H9 (cell line): Measurements from ENCODE around the gene PC. TPM values are rescaled to one million over a fixed set of nuclear protein-coding genes. Genes with fewer than 3 reads are reported as not detected.

Experiments used
- DNase-seq: peaks from one replicate; pipeline ENCODE4 v3.0.0-alpha.2; 2017
- H2AFZ ChIP-seq: one replicate; pipeline ENCODE4 v1.6.1; 2013; ENCODE audit warnings: mild to moderate bottlenecking, low read length, control low read depth, moderate library complexity
- H2AK5ac ChIP-seq: 2 replicates; pipeline ENCODE4 v1.6.1; 2013; ENCODE audit warnings: low read length, control low read depth, mixed read lengths; ENCODE audit not compliant: insufficient read length
- H2BK120ac ChIP-seq: one replicate; pipeline ENCODE4 v1.6.1; 2013; ENCODE audit warnings: low read depth, mild to moderate bottlenecking, low read length, control low read depth, inconsistent platforms; ENCODE audit not compliant: poor library complexity, severe bottlenecking
- H2BK12ac ChIP-seq: 2 replicates; pipeline ENCODE4 v1.6.1; 2013; ENCODE audit warnings: low read length, control low read depth, mixed read lengths, low read depth; ENCODE audit not compliant: insufficient read length
- H2BK15ac ChIP-seq: 2 replicates; pipeline ENCODE4 v1.6.1; 2013; ENCODE audit warnings: low read depth, low read length, control low read depth
- H2BK20ac ChIP-seq: one replicate; pipeline ENCODE4 v1.6.1; 2013; ENCODE audit warnings: low read depth, mild to moderate bottlenecking, low read length, control low read depth, inconsistent platforms; ENCODE audit not compliant: poor library complexity, severe bottlenecking
- H2BK5ac ChIP-seq: 2 replicates; pipeline ENCODE4 v1.6.1; 2013; ENCODE audit warnings: low read length, control low read depth, mixed read lengths; ENCODE audit not compliant: insufficient read length
- H3K14ac ChIP-seq: 2 replicates; pipeline ENCODE4 v1.6.1; 2013; ENCODE audit warnings: low read length, control low read depth; ENCODE audit not compliant: insufficient read depth
- H3K18ac ChIP-seq: 2 replicates; pipeline ENCODE4 v1.6.1; 2013; ENCODE audit warnings: low read depth, mild to moderate bottlenecking, mixed read lengths, low read length, control low read depth; ENCODE audit not compliant: insufficient read length
- H3K23ac ChIP-seq: 2 replicates; pipeline ENCODE4 v1.6.1; 2013; ENCODE audit warnings: low read length, control low read depth, mixed read lengths, low read depth; ENCODE audit not compliant: insufficient read length
- H3K23me2 ChIP-seq: 2 replicates; pipeline ENCODE4 v1.6.1; 2013; ENCODE audit warnings: low read depth, mild to moderate bottlenecking, mixed read lengths, low read length, control low read depth; ENCODE audit not compliant: insufficient read length, poor library complexity, severe bottlenecking
- H3K27ac ChIP-seq: 2 replicates; pipeline ENCODE4 v1.5.1; 2013; ENCODE audit warnings: low read length, control low read depth, mixed read lengths, low read depth; ENCODE audit not compliant: insufficient read length
- H3K27me3 ChIP-seq: 2 replicates; pipeline ENCODE4 v1.6.1; 2013; ENCODE audit warnings: low read length, control low read depth, inconsistent platforms; ENCODE audit not compliant: insufficient read depth
- H3K4ac ChIP-seq: 2 replicates; pipeline ENCODE4 v1.6.1; 2013; ENCODE audit warnings: low read depth, mild to moderate bottlenecking, control low read depth, inconsistent platforms, low read length, moderate library complexity
- H3K4me1 ChIP-seq: 2 replicates; pipeline ENCODE4 v1.6.1; 2013; ENCODE audit warnings: low read length, control low read depth, inconsistent platforms; ENCODE audit not compliant: insufficient read depth
- H3K4me2 ChIP-seq: 2 replicates; pipeline ENCODE4 v1.6.1; 2013; ENCODE audit warnings: low read length, control low read depth, mixed read lengths; ENCODE audit not compliant: insufficient read length, insufficient read depth
- H3K56ac ChIP-seq: 2 replicates; pipeline ENCODE4 v1.6.1; 2013; ENCODE audit warnings: low read depth, mild to moderate bottlenecking, mixed read lengths, low read length, control low read depth; ENCODE audit not compliant: insufficient read length
- H3K79me1 ChIP-seq: 2 replicates; pipeline ENCODE4 v1.6.1; 2013; ENCODE audit warnings: low read depth, mild to moderate bottlenecking, moderate library complexity, low read length, control low read depth, inconsistent platforms; ENCODE audit not compliant: insufficient read depth, poor library complexity, severe bottlenecking
- H3K79me2 ChIP-seq: 2 replicates; pipeline ENCODE4 v1.6.1; 2013; ENCODE audit warnings: low read length, control low read depth, inconsistent platforms; ENCODE audit not compliant: insufficient read depth
- H3K9ac ChIP-seq: 2 replicates; pipeline ENCODE4 v1.6.1; 2013; ENCODE audit warnings: low read length, control low read depth, mixed read lengths; ENCODE audit not compliant: insufficient read length; ENCODE audit errors: extremely low read depth
- H3K9me3 ChIP-seq: one replicate; pipeline ENCODE4 v1.6.1; 2013; ENCODE audit warnings: low read depth, low read length, inconsistent platforms; ENCODE audit not compliant: control insufficient read depth
- H3T11ph ChIP-seq: one replicate; pipeline ENCODE4 v1.6.1; 2013; ENCODE audit warnings: mild to moderate bottlenecking, low read length, control low read depth, inconsistent platforms
- H4K20me1 ChIP-seq: one replicate; pipeline ENCODE4 v1.6.1; 2013; ENCODE audit not compliant: control insufficient read depth, insufficient read length, insufficient read depth
- H4K5ac ChIP-seq: 2 replicates; pipeline ENCODE4 v1.6.1; 2013; ENCODE audit warnings: low read depth, mild to moderate bottlenecking, mixed read lengths, low read length, control low read depth; ENCODE audit not compliant: insufficient read length
- H4K8ac ChIP-seq: replicated peaks from 2 replicates; pipeline ENCODE4 v1.6.1; 2013; ENCODE audit warnings: low read length, control low read depth, mixed read lengths, low read depth; ENCODE audit not compliant: insufficient read length
- H4K91ac ChIP-seq: 2 replicates; pipeline ENCODE4 v1.6.1; 2013; ENCODE audit warnings: low read depth, mild to moderate bottlenecking, moderate library complexity, mixed read lengths, low read length, control low read depth; ENCODE audit not compliant: insufficient read length
- H3K27ac Mint-ChIP-seq, 3 experiments: 2 replicates in 2 of 3; 3 replicates in 1 of 3; pipeline ENCODE4 v1.8.0; 2020 to 2021; ENCODE audit warnings: mixed read lengths in 3 of 3, mild to moderate bottlenecking in 1 of 3, moderate library complexity in 1 of 3
- H3K27me3 Mint-ChIP-seq: 2 replicates; pipeline ENCODE4 v1.8.0; 2021; ENCODE audit warnings: low read depth, mild to moderate bottlenecking, moderate library complexity, mixed read lengths
- H3K36me3 Mint-ChIP-seq, 3 experiments: 2 replicates in 2 of 3; 3 replicates in 1 of 3; pipeline ENCODE4 v1.8.0; 2020 to 2021; ENCODE audit warnings: low read depth in 3 of 3, mixed read lengths in 3 of 3; ENCODE audit not compliant: insufficient read depth in 1 of 3
- H3K4me1 Mint-ChIP-seq, 2 experiments: 2 replicates each; pipeline ENCODE4 v1.8.0; 2020; ENCODE audit warnings: mixed read lengths in 2 of 2
- H3K4me3 Mint-ChIP-seq, 2 experiments: 2 replicates in 1 of 2; 3 replicates in 1 of 2; pipeline ENCODE4 v1.8.0; 2020 to 2021; ENCODE audit warnings: mild to moderate bottlenecking in 2 of 2, mixed read lengths in 2 of 2, moderate library complexity in 1 of 2
- H3K9me3 Mint-ChIP-seq, 2 experiments: 2 replicates in 1 of 2; 3 replicates in 1 of 2; pipeline ENCODE4 v1.8.0; 2020; ENCODE audit warnings: mild to moderate bottlenecking in 2 of 2, mixed read lengths in 2 of 2, moderate library complexity in 1 of 2
- WGBS: extraction: QIAGEN DNeasy Blood & Tissue Kit; methylation state at CpG from one replicate; pipeline ENCODE4 v1.1.7; 2013; ENCODE audit warnings: missing lambda C conversion rate, low lambda C conversion rate, mixed read lengths; ENCODE audit not compliant: insufficient read length; ENCODE audit errors: extremely low coverage; 5-methylcytosine and 5-hydroxymethylcytosine counted together
- total RNA-seq: library from RNA; stranded (reverse); gene quantifications from 2 replicates; pipeline ENCODE4 v1.2.1, GENCODE V29; 2021
- TF ChIP-seq, protein P1 (sequence below): fragments of 200-600 bp; sonication (generic); conservative IDR thresholded peaks from 3 replicates; pipeline ENCODE4 v1.8.0; 2021; ENCODE audit warnings: antibody characterized with exemption, mild to moderate bottlenecking

PC gene
- total RNA-seq, 1 experiment from 2014 or later: 32.6 TPM

DNA sequence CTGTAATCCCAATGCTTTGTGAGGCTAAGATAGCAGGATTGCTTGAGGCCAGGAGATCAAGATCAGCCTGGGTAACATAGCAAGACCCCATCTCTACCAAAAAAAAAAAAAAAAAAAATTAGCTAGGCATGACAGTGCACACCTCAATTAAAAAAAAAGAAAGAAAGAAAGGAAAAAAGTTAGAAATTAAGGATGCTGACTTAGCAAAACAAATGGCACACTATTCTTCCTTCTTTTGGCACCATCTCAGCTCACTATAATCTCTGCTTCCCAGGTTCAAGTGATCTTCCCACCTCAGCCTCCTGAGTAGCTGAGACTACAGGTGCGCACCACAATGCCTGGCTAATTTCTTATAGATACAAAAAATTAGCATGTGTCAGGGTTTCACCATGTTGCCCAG is 33.9 kb downstream of the PC start:
- no peak overlapping the region for H2BK120ac ChIP-seq
- Mint-ChIP-seq H3K4me3 (no peak overlapping the region), H3K36me3 (peaks cover 0 to 9% (median 7%) of the 10 kb centered on the region in 3 experiments; a peak in 4 of 7 replicates), H3K27ac (peak overlapping the region in 1 of 3 experiments; percentile 94; a peak in 3 of 7 replicates), H3K4me1 (peaks cover 40 to 50% of the 10 kb centered on the region in 2 experiments), H3K27me3 (no peaks in the 10 kb centered on the region; the same call in 1 of the 2 replicates), H3K9me3 (peaks cover 0 to 3% of the 10 kb centered on the region in 2 experiments; a peak in 1 of 5 replicates)
- no peak overlapping the region for H3K27ac ChIP-seq
- H3K9me3 ChIP-seq: no peaks in the 10 kb centered on the region
- no peaks in the 10 kb centered on the region for H3K79me2 ChIP-seq
- no peak overlapping the region for H3K9ac ChIP-seq
- no peak overlapping the region for H2BK12ac ChIP-seq
- H4K20me1 ChIP-seq: no peaks in the 10 kb centered on the region
- TF ChIP-seq, protein P1, sequence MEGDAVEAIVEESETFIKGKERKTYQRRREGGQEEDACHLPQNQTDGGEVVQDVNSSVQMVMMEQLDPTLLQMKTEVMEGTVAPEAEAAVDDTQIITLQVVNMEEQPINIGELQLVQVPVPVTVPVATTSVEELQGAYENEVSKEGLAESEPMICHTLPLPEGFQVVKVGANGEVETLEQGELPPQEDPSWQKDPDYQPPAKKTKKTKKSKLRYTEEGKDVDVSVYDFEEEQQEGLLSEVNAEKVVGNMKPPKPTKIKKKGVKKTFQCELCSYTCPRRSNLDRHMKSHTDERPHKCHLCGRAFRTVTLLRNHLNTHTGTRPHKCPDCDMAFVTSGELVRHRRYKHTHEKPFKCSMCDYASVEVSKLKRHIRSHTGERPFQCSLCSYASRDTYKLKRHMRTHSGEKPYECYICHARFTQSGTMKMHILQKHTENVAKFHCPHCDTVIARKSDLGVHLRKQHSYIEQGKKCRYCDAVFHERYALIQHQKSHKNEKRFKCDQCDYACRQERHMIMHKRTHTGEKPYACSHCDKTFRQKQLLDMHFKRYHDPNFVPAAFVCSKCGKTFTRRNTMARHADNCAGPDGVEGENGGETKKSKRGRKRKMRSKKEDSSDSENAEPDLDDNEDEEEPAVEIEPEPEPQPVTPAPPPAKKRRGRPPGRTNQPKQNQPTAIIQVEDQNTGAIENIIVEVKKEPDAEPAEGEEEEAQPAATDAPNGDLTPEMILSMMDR: no peak
- no peaks in the 10 kb centered on the region; the same call in 1 of the 2 replicates for H3K4me1 ChIP-seq
- H3K14ac ChIP-seq: no peak overlapping the region
- no peak overlapping the region for H3K56ac ChIP-seq
- H4K91ac ChIP-seq: no peak overlapping the region
- no peak overlapping the region for H2BK5ac ChIP-seq
- H3T11ph ChIP-seq: no peak overlapping the region
- no peak overlapping the region for H2AFZ ChIP-seq
- no peaks in the 10 kb centered on the region for H3K27me3 ChIP-seq
- no CpG with 5 or more reads among the region's 1 CpG for WGBS
- no peak overlapping the region for H3K4ac ChIP-seq
- H3K18ac ChIP-seq: no peak overlapping the region
- no peak overlapping the region for H2AK5ac ChIP-seq
- no peak overlapping the region for H2BK20ac ChIP-seq
- H4K8ac ChIP-seq: no peak overlapping the region
- H3K23me2 ChIP-seq: no peaks in the 10 kb centered on the region
- no peak for DNase-seq
- no peak overlapping the region for H4K5ac ChIP-seq
- no peaks in the 10 kb centered on the region for H3K79me1 ChIP-seq
- no peak overlapping the region for H3K4me2 ChIP-seq
- no peak overlapping the region for H2BK15ac ChIP-seq
- no peak overlapping the region for H3K23ac ChIP-seq
